ENCODE measurements around the gene CACNA2D3.

Gene CACNA2D3

DNA sequence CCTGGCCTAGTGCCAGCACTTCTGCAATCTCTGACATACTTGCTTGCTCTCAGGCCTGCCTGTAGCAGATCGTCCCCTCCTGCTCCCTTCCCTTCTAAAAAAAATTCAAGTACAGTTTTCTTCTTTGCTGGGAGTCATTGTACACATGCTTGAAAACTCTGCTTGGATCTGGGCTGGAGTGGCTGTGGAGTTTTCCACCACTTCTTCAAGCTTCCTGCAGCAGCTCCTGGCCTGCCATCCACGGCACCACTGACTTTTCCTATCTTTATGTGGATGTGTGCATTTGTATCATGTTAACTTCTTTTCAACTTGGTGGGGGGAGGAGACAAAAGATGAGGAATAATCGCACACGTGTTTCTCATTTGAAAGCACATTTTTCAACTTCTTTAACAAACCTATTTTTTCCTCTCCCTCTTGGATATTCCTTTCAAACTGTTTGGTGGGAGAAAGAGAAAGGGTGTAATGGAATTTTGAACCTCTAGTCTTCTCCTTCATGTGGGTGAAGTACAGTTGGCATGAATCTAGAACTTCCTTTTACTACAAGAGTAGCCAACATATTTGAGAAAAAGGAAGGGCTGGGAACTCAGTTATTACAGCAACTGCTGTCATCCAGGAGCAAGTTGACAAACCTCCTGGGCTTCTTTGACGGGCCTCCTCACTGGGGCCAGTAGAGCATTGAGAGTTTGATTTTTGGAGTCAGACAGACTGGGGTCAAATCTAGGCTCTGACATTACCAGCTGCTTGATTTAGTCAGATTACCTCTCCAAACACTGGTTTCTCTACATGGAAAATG lies 866.7 kb downstream of the CACNA2D3 start:
- DNase-seq: no peak

GRCh38 chr3:54994111-54994513 lies 871.8 kb downstream of the CACNA2D3 start:
- DNase-seq: no peak

- DNase-seq: no peak
Observed at GRCh38 chr3:54999159-54999558, 876.8 kb downstream of the CACNA2D3 start.

DNA sequence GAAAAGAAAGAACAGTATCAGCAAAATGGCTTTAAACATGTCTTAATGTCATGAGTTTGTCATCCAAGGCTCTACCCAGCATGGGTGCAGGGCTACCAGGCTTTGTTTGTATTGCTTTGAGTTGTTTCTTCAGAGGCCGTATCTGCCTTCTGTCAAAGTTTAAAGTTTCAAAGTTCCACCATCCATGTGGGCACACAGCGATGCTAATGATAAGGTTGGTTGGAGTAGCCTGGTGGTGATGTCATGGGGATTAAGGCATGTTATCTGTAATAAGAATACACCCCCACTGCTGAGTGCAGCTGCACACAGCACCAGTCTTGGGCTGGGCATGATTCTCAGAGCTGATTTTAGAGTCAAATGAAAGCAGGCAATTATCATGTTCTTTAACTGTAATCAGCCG lies 877.5 kb downstream of the CACNA2D3 start:
- DNase-seq: no peak

GRCh38 chr3:55000546-55000945 lies 878.2 kb downstream of the CACNA2D3 start:
- DNase-seq: no peak

- no peak for DNase-seq
Observed at GRCh38 chr3:55000953-55001352, 878.6 kb downstream of the CACNA2D3 start.

DNA sequence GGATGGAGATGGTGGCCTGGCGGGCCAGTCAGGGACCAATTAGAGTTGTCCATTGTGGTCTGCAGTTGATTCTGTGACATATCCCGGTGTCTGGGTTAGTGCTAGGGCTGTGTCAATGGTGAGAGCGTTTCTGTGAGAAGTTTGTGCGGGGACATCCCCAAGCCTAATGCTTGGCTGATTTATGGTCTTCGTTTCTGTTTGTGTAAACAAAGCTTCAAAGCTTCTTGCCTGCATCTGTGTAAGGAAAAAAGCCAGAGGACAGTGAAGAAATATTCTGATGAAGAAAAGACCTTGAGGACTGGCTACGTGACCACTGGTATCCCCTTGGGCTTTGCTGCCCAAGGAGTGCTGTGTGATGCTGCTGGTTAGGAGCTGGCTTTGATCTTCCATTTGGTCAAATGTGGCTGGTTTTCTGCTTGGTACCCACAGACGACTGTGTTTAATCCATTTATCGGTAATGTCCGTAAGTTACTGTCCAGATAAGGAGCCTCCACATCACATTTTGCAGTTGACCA lies 880.1 kb downstream of the CACNA2D3 start:
- DNase-seq: no peak

- DNase-seq: no peak
Observed at GRCh38 chr3:55006244-55006676, 883.9 kb downstream of the CACNA2D3 start.

- DNase-seq: no peak
Observed at GRCh38 chr3:55007971-55008370, 885.6 kb downstream of the CACNA2D3 start.

- no peak for DNase-seq
Observed at GRCh38 chr3:55009372-55009771, 887.0 kb downstream of the CACNA2D3 start.

- no peak for DNase-seq
Observed at GRCh38 chr3:55012091-55012490, 889.7 kb downstream of the CACNA2D3 start.

GRCh38 chr3:55013145-55013925 lies 891.0 kb downstream of the CACNA2D3 start:
- no peak for DNase-seq

GRCh38 chr3:55014081-55014480 lies 891.7 kb downstream of the CACNA2D3 start:
- DNase-seq: no peak

DNA sequence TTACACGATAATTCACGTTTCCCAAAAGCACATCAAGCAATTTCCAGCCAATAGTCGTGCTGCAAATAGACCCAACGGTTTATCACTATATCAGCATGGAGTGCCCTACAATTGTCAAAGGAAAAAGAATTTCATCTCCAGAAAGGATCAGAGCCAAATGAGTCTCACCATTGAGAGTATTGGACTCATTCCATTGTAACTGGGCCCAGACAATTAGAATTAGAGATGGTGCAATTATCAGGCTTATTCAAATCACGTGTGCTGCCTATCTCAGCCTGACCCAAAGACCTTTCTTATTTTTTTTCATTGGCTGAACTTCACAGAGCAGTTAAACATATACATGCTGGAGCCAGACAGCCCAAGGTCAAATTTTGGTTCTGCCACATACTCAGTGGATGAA lies 892.6 kb downstream of the CACNA2D3 start:
- DNase-seq: no peak

DNA sequence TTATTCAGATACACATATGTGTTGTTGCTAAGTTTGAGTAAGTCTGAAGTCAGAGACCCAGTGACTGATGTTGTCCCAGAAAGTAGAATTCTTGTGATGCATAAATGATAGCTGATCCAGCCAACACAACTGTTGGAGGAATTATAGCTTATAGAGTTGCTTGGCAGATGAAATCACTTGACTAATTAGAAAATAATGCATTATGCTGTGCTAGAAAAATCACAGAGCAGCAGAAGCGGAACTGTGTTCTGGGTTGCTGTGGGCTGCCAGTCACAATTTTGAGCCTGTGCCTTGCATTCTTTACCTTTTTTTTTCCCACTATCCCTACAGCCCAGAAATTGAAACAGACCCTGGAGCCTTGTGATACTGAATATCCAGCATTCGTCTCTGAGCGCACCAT lies 895.5 kb downstream of the CACNA2D3 start:
- no peak for DNase-seq

- no peak for DNase-seq
Observed at GRCh38 chr3:55030938-55031337, 908.6 kb downstream of the CACNA2D3 start.

DNA sequence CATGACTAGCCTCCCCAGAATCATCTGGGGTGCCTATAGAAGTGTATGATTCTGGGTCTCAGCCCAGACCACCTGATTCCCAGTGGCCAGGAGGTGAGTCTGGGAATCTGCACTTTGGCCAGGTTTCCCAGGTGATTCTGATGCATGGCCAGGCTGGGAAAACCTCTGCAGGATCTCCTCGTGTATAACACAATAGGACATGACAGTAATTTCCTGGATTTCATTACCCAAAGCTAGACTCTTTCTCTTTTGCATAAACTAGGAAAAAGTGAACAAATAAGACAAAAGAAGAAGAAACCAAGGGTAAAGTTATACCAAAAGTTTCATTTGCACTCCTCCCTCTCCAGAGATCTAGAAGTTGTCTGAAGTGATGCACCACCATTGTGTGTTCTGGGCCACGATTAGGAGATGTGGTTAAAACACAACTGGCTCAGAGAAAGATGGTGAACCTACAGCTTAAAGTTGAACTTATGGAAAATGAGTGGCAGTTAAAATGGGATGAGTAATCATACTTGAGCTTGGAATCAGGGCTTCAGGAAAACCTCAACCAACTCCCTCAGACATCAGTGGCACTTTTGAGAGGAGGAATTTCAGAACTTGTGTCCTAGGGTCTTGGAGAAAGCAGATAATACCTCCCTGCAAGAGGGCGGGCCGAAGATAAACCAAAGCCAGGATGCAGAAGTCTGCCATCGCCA lies 914.7 kb downstream of the CACNA2D3 start:
- no peak for DNase-seq

GRCh38 chr3:55042591-55042990 lies 920.2 kb downstream of the CACNA2D3 start:
- DNase-seq: no peak

- no peak for DNase-seq
Observed at GRCh38 chr3:55044486-55044885, 922.1 kb downstream of the CACNA2D3 start.

DNA sequence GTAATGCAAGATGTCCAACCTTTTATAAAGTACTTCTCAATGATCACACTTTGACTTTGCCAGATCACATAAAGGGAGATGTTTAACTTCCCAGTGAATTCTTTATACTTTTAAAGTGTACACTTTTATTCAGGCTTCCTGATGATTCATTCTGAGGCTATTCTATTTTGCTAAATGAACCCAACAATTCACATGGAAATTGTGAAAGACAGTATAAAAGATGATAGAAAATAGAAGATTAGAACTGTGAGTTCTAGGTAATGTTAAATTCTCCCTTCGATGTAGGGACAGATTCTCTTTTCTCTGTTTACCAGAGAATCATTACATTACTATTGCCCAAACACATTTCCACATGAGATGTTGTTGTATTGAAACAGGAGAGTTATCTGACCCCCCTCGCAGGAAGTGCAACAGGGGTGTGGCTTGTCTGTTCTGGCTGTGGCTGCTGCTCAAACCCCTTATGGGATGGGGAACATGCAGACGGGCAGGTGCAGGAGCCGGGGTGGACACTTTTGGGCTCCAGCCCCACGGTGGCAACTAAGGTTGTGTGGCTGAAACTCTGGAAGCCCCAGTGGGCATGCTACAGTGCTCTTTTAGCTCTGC lies 936.8 kb downstream of the CACNA2D3 start:
- DNase-seq: no peak

DNA sequence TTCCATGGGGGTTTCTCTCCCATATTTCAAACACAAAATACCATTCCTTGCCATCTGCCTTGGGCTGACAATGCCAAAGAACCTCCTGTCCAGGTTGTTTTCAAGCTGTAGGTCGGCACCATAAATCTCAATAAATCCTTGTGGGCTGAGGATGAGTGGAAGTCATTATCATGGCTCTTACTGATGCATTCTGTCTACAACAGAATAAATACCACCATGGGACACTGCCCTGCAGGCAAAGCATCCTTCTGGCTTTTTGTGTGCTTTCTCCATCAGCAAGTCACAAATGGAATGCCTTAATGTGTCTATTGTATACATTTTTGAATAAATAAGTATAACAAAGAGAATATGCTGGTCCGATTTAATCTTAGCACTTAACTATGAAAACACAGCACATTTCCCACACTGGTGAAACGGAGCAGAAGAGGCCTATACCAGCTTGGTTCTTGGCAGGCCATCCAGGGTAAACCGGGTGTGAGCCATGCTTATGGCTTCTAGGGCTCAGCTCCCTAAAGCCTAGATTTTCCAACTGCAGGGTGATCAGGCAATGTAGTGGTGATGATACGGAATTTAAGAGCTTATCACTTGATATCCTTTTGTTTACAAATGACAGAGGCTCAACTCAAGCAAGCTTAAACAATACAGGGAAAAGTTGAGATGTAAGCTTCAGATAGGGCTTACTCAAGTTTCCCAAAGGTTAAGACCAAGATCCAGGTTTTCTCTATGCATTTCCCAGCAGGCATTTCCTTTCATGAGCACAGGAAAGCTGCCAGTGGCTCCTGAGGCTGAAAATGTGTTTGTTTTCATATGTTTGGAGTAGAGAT lies 938.8 kb downstream of the CACNA2D3 start:
- DNase-seq: no peak

DNA sequence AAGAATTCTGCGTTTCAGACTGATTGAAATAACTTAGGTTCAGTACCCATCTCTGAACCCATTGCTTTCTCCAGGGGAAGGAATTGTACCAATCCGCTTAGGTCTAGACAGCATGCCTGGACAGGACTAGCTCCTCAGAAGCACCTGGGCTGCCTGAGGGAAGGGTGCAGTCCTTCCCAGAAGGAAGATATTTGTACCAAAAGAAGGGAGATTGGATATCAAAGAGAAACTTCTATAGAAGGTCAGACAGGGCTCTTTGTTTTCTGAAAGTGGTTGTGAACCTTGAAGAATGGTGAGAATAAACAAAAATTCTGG lies 939.3 kb downstream of the CACNA2D3 start:
- no peak for DNase-seq
